Keratinocyte (primary cell): ENCODE measurements around the gene E4F1.

ENCODE experiments used
- EZH2 ChIP-seq: IDR thresholded peaks from one replicate; pipeline ENCODE4 v1.6.1; 2012; ENCODE audit warnings: inconsistent platforms, mild to moderate bottlenecking, low read length, moderate library complexity
- TF ChIP-seq, protein P1 (sequence below), 3 experiments: IDR thresholded peaks in 1 of 3; conservative IDR thresholded peaks in 1 of 3; optimal IDR thresholded peaks in 1 of 3; 2 replicates in 2 of 3; 3 replicates in 1 of 3; pipeline versions ENCODE3 to v1.5.1; 2011; ENCODE audit warnings: low read length in 3 of 3, mild to moderate bottlenecking in 3 of 3, moderate library complexity in 2 of 3, control low read depth in 1 of 3, inconsistent platforms in 1 of 3; ENCODE audit not compliant: insufficient read depth in 2 of 3; ENCODE audit errors: extremely low read depth in 1 of 3

DNA sequence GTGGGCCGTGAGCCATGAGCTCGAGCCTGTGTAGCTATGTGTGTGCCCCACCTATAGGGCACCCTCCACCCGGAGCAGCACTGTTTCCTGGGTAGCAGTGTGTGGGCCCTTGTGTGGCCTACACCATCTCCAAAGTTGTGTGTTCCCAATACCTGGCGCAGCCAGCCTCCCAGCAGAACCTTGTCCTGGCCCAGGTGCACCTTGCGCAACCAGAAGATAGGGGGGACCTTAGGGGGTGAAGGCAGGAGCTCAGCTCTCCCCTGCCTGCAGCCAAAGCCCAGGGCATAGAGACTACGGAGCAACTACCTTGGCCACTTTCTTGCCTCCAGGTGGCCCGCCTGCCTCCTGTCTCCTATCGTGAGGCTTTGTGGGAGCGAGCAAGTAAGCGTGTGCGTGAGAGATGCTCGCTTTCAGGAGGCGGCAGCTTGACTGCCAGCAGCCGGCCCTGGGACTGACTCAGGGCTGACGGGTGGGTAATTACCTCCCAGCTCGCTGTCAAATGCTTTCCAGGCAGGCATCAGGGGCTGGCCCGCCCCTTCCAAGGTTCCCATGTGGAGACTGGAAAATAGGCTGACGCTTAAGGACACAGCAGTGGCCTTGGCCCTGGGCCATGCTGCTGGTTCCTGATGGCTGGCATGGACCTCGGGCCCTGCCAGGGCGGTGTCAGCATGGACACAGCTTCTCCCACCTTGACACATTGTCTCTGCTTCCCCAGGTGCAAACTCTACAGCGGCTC lies 48.8 kb upstream of the E4F1 start:
- TF ChIP-seq, protein P1, sequence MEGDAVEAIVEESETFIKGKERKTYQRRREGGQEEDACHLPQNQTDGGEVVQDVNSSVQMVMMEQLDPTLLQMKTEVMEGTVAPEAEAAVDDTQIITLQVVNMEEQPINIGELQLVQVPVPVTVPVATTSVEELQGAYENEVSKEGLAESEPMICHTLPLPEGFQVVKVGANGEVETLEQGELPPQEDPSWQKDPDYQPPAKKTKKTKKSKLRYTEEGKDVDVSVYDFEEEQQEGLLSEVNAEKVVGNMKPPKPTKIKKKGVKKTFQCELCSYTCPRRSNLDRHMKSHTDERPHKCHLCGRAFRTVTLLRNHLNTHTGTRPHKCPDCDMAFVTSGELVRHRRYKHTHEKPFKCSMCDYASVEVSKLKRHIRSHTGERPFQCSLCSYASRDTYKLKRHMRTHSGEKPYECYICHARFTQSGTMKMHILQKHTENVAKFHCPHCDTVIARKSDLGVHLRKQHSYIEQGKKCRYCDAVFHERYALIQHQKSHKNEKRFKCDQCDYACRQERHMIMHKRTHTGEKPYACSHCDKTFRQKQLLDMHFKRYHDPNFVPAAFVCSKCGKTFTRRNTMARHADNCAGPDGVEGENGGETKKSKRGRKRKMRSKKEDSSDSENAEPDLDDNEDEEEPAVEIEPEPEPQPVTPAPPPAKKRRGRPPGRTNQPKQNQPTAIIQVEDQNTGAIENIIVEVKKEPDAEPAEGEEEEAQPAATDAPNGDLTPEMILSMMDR (optimal IDR thresholded peaks at IDR 0.05 in 1 of 3, IDR thresholded peaks at IDR 0.05 in 1 of 3, conservative IDR thresholded peaks at IDR 0.05 in 1 of 3; ENCODE audit: extremely low read depth in 1 of 3, insufficient read depth in 2 of 3, low read length in 3 of 3): no peak
- no peak for TF ChIP-seq EZH2
